AG04450 (cell line): ENCODE results near the gene SORCS2. TPM values are rescaled to one million over a fixed set of nuclear protein-coding genes. Genes with fewer than 3 reads are reported as not detected.

Experiments
- CTCF ChIA-PET: fragments of 300-600, 350-600 bp; formaldehyde crosslinking; extraction: SDS; loops from one replicate; lab custom pipeline; 2022; ENCODE audit warnings: antibody characterized with exemption, inconsistent platforms; lab: Charles Lee
- POLR2A ChIA-PET: fragments of 350-600 bp; formaldehyde crosslinking; extraction: SDS; loops from one replicate; lab custom pipeline; 2021; ENCODE audit warnings: antibody characterized with exemption, inconsistent platforms; lab: Yijun Ruan, JAX
- DNase-seq: peaks from one replicate; pipeline ENCODE4 v3.0.0-alpha.2; 2011; ENCODE audit warnings: low read depth, low spot score
- H3K27ac ChIP-seq: one replicate; pipeline ENCODE4 v1.5.1; 2012; ENCODE audit warnings: low read depth, low read length, control low read depth
- H3K27me3 ChIP-seq: one replicate; pipeline ENCODE4 v1.6.0; 2012; ENCODE audit warnings: low read length; ENCODE audit not compliant: control insufficient read depth, insufficient read depth
- H3K4me3 ChIP-seq: 2 replicates; pipeline ENCODE4 v1.5.1; 2011; ENCODE audit warnings: mild to moderate bottlenecking, low read depth, low read length, control low read depth
- H3K9me3 ChIP-seq: 2 replicates; pipeline ENCODE4 v1.5.1; 2012; ENCODE audit warnings: low read length; ENCODE audit not compliant: control insufficient read depth, insufficient read depth
- CTCF ChIP-seq: IDR thresholded peaks from 2 replicates; pipeline ENCODE4 v1.5.1; 2011; ENCODE audit warnings: low read depth, low read length, control low read depth, inconsistent platforms
- polyA plus RNA-seq: library from polyadenylated mRNA; depleted of rRNA; stranded (reverse); fragments of >200 nt; gene quantifications from 2 replicates; pipeline ENCODE4 v1.2.3, GENCODE V29; 2011

The SORCS2 gene
- polyA plus RNA-seq, 1 experiment = 0.29 TPM

- Histone ChIP-seq H3K27me3 (peaks cover 14% of the 10 kb centered on the region), H3K27ac (no peak overlapping the region), H3K4me3 (no peak overlapping the region), H3K9me3 (peaks cover 12% of the 10 kb centered on the region; the same call in 1 of the 2 replicates)
- DNase-seq = no peak
- POLR2A ChIA-PET = no interaction called here
- TF ChIP-seq CTCF = no peak
- CTCF ChIA-PET = no interaction called here
Measured at GRCh38 chr4:7711307-7711963, 519.1 kb downstream of the SORCS2 start.

GRCh38 chr4:7712021-7712671 lies 519.8 kb downstream of the SORCS2 start:
- Histone ChIP-seq H3K27me3 (peaks cover 17% of the 10 kb centered on the region), H3K27ac (no peak overlapping the region), H3K4me3 (no peak overlapping the region), H3K9me3 (peaks cover 12% of the 10 kb centered on the region; the same call in 1 of the 2 replicates)
- no peak for DNase-seq
- CTCF ChIA-PET = no interaction called here
- TF ChIP-seq CTCF = no peak
- POLR2A ChIA-PET = no interaction called here

- H3K27me3 ChIP-seq = peaks cover 17% of the 10 kb centered on the region
- H3K9me3 ChIP-seq = peaks cover 12% of the 10 kb centered on the region; the same call in 1 of the 2 replicates
- no peak for DNase-seq
- H3K27ac ChIP-seq = no peak overlapping the region
- POLR2A ChIA-PET = no interaction called here
- H3K4me3 ChIP-seq = no peak overlapping the region
- CTCF ChIA-PET = no interaction called here
- TF ChIP-seq CTCF = no peak
Measured at GRCh38 chr4:7713757-7714156, 521.4 kb downstream of the SORCS2 start.

GRCh38 chr4:7714176-7714575 lies 521.8 kb downstream of the SORCS2 start:
- TF ChIP-seq CTCF = no peak
- peaks cover 17% of the 10 kb centered on the region for H3K27me3 ChIP-seq
- no peak overlapping the region for H3K4me3 ChIP-seq
- POLR2A ChIA-PET = no interaction called here
- H3K27ac ChIP-seq = no peak overlapping the region
- CTCF ChIA-PET = no interaction called here
- DNase-seq = no peak
- peaks cover 12% of the 10 kb centered on the region; the same call in 1 of the 2 replicates for H3K9me3 ChIP-seq

GRCh38 chr4:7714738-7715137 lies 522.4 kb downstream of the SORCS2 start:
- no peak overlapping the region for H3K4me3 ChIP-seq
- H3K27me3 ChIP-seq = peaks cover 14% of the 10 kb centered on the region
- ChIA-PET CTCF (no interaction called here), POLR2A (no interaction called here)
- no peak for DNase-seq
- TF ChIP-seq CTCF = no peak
- peaks cover 12% of the 10 kb centered on the region; the same call in 1 of the 2 replicates for H3K9me3 ChIP-seq
- H3K27ac ChIP-seq = no peak overlapping the region
